ENCODE measurements around the gene KDM4C. TPM values are rescaled to one million over a fixed set of nuclear protein-coding genes. Genes with fewer than 3 reads are reported as not detected.

KDM4C gene
- total RNA-seq, 1 experiment from 2014 or later: 16.8 TPM

DNA sequence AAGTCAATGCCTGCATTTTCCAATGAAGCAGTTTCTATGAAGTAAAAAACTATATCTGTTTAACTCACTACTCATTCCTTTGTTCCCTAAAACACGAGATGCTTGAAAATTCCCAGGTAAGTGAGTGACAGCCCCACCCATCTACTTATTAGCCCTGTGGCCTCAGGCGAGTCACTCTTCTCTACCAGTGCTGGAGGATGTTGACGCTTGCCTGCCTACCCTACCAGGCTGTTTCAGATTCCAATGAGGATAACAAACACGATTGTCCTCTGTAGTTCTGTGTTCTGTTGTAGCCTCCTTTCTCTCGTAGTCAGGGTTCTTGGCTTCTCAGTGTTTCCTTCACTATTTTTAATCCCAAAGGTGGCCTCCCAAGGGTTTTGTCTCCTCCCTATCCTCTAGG lies 388.8 kb downstream of the KDM4C start:
- Histone ChIP-seq H3K36me3 (ENCODE audit: control insufficient read depth in 1 of 2, insufficient read depth in 2 of 2, low read length in 2 of 2) (no peaks in the 10 kb centered on the region), H3K9me3 (ENCODE audit: control insufficient read depth in 1 of 2, insufficient read depth in 1 of 2, low read depth in 1 of 2, low read length in 2 of 2) (no peaks in the 10 kb centered on the region), H3K4me2 (ENCODE audit: low read length) (no peak overlapping the region; the same call in 1 of the 2 replicates), H3K27ac (ENCODE audit: low read depth, low read length) (no peak overlapping the region), H3K9ac (ENCODE audit: low read length) (no peak overlapping the region), H2AFZ (ENCODE audit: low read depth, low read length, poor library complexity, severe bottlenecking) (no peak overlapping the region), H3K4me3 (replicated peaks in 1 of 2; ENCODE audit: low read depth in 1 of 2, low read length in 2 of 2) (no peak overlapping the region), H4K20me1 (ENCODE audit: insufficient read depth) (no peaks in the 10 kb centered on the region), H3K9me2 (ENCODE audit: insufficient read depth) (no peaks in the 10 kb centered on the region), H3K79me2 (ENCODE audit: insufficient read depth, low read length) (no peaks in the 10 kb centered on the region), H3K27me3 (ENCODE audit: insufficient read depth, low read length) (no peaks in the 10 kb centered on the region), H3K4me1 (ENCODE audit: control insufficient read depth in 1 of 2, insufficient read depth in 2 of 2, low read length in 2 of 2) (peaks cover 0 to 8% of the 10 kb centered on the region in 2 experiments; a peak in 2 of 4 replicates)
- intact Hi-C loops (cut with micrococcal nuclease): no loop called here
- BruUV-seq (replicated peaks): no TSS peak
- ATAC-seq (peak; percentile 72), DNase-seq (ENCODE audit: low read depth, low spot score) (no peak)
- TF ChIP-seq FOSL1 (IDR thresholded peaks at IDR 0.05; ENCODE audit: low read depth) (0 out of 2 replicates have a peak, but pooled peaks have one; percentile 7), EZH2 (IDR thresholded peaks at IDR 0.05) (no peak), SP1 (IDR thresholded peaks at IDR 0.05; ENCODE audit: low read depth) (no peak)
- CTCF ChIA-PET: no interaction called here
- RAD21 ChIA-PET (ENCODE audit: low non-redundant PET in 1 of 2, low total read pairs in 2 of 2, uncharacterized antibody in 2 of 2, unreplicated experiment in 2 of 2): no interaction called here
- POLR2A ChIA-PET: no interaction called here

DNA sequence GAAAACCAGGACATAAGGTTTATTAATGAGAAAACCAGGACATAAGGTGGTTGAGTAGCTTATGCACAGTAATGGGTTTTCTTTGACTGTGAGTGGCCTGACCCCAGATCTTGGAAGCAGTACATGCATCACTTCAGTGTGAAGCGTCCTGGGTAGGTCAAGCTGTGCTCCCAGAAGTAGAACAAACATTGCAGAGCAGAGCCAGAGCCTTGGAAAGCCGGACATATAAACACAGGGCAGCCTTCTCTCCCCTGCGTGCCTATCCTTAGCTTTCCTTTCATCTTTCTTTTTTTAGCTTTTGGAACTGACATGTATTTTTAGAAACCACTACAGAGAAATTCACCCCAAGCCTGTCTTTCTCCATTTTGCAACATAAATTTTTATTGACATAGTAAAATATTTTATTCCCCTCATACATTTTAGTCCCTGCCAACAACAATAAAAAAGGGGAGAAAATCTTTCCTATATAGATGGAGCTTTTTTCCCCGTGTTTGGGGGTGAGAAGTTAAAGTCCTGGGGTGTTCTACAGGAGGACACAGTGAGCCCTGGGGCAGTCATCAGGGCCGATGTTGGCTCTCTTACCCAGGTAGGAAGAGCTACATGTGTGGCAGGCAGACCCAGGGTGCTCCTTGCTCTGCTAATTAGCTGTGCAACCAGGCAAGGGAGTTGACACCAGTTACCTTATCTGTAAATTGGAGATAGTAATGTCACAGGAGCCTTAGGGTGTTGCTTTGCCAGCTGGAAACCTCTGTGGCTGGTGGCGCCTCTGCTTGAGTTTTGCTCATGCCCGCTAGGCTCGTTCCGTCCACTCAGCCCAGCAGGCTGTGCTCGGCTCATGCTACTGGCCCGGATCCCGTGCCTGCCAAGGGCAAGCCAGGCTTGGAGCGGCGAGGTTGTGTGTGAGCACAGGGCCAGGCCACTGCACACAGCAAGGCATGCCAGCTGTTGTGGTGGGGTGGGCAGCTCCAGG lies 389.6 kb downstream of the KDM4C start:
- no peak overlapping the region for H3K4me3 ChIP-seq (replicated peaks in 1 of 2; ENCODE audit: low read depth in 1 of 2, low read length in 2 of 2)
- H3K9ac ChIP-seq (ENCODE audit: low read length): no peak overlapping the region
- no peaks in the 10 kb centered on the region for H4K20me1 ChIP-seq (ENCODE audit: insufficient read depth)
- H3K4me1 ChIP-seq (ENCODE audit: control insufficient read depth in 1 of 2, insufficient read depth in 2 of 2, low read length in 2 of 2): peaks cover 0 to 8% of the 10 kb centered on the region in 2 experiments; a peak in 2 of 4 replicates
- no peaks in the 10 kb centered on the region for H3K27me3 ChIP-seq (ENCODE audit: insufficient read depth, low read length)
- H3K36me3 ChIP-seq (ENCODE audit: control insufficient read depth in 1 of 2, insufficient read depth in 2 of 2, low read length in 2 of 2): no peaks in the 10 kb centered on the region
- H3K4me2 ChIP-seq (ENCODE audit: low read length): no peak overlapping the region
- RAD21 ChIA-PET (ENCODE audit: low non-redundant PET in 1 of 2, low total read pairs in 2 of 2, uncharacterized antibody in 2 of 2, unreplicated experiment in 2 of 2): no interaction called here
- DNase-seq (ENCODE audit: low read depth, low spot score) (no peak), ATAC-seq (no peak)
- no peak overlapping the region for H2AFZ ChIP-seq (ENCODE audit: low read depth, low read length, poor library complexity, severe bottlenecking)
- POLR2A ChIA-PET: no interaction called here
- CTCF ChIA-PET: no interaction called here
- no peak overlapping the region for H3K27ac ChIP-seq (ENCODE audit: low read depth, low read length)
- H3K9me3 ChIP-seq (ENCODE audit: control insufficient read depth in 1 of 2, insufficient read depth in 1 of 2, low read depth in 1 of 2, low read length in 2 of 2): no peaks in the 10 kb centered on the region
- H3K79me2 ChIP-seq (ENCODE audit: insufficient read depth, low read length): no peaks in the 10 kb centered on the region
- no peaks in the 10 kb centered on the region for H3K9me2 ChIP-seq (ENCODE audit: insufficient read depth)
- BruUV-seq (replicated peaks): no TSS peak
- intact Hi-C loops (cut with micrococcal nuclease): no loop called here
- TF ChIP-seq EZH2phosphoT487 (IDR thresholded peaks at IDR 0.05; ENCODE audit: borderline replicate concordance): no peak
- TF ChIP-seq POLR2AphosphoS5 (IDR thresholded peaks at IDR 0.05; ENCODE audit: low read depth, low read length): no peak
- no peak for TF ChIP-seq ELF1 (IDR thresholded peaks at IDR 0.05; ENCODE audit: borderline replicate concordance, low read depth)
- TF ChIP-seq JUND (IDR thresholded peaks at IDR 0.05): no peak
- no peak for TF ChIP-seq SP1 (IDR thresholded peaks at IDR 0.05; ENCODE audit: low read depth)
- TF ChIP-seq, protein P1, sequence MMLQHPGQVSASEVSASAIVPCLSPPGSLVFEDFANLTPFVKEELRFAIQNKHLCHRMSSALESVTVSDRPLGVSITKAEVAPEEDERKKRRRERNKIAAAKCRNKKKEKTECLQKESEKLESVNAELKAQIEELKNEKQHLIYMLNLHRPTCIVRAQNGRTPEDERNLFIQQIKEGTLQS (IDR thresholded peaks at IDR 0.05): no peak
- TF ChIP-seq CBX3 (IDR thresholded peaks at IDR 0.05; ENCODE audit: low read depth): no peak
- no peak for TF ChIP-seq TCF7L2 (IDR thresholded peaks at IDR 0.05; ENCODE audit: borderline replicate concordance, extremely low read depth, insufficient read depth, insufficient read length)
- TF ChIP-seq, protein P2, sequence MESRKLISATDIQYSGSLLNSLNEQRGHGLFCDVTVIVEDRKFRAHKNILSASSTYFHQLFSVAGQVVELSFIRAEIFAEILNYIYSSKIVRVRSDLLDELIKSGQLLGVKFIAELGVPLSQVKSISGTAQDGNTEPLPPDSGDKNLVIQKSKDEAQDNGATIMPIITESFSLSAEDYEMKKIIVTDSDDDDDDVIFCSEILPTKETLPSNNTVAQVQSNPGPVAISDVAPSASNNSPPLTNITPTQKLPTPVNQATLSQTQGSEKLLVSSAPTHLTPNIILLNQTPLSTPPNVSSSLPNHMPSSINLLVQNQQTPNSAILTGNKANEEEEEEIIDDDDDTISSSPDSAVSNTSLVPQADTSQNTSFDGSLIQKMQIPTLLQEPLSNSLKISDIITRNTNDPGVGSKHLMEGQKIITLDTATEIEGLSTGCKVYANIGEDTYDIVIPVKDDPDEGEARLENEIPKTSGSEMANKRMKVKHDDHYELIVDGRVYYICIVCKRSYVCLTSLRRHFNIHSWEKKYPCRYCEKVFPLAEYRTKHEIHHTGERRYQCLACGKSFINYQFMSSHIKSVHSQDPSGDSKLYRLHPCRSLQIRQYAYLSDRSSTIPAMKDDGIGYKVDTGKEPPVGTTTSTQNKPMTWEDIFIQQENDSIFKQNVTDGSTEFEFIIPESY (IDR thresholded peaks at IDR 0.05; ENCODE audit: extremely low read depth, insufficient replicate concordance, low read length): no peak
- no peak for TF ChIP-seq FOSL1 (IDR thresholded peaks at IDR 0.05; ENCODE audit: low read depth)
- TF ChIP-seq CEBPB (IDR thresholded peaks at IDR 0.05; ENCODE audit: low read depth): no peak
- TF ChIP-seq RAD21 (IDR thresholded peaks at IDR 0.05; ENCODE audit: low read depth): no peak
- no peak for TF ChIP-seq ZNF274 (IDR thresholded peaks at IDR 0.05; ENCODE audit: low read depth, low read length)
- TF ChIP-seq ZFX (IDR thresholded peaks at IDR 0.05): no peak
- no peak for TF ChIP-seq POLR2A (IDR thresholded peaks at IDR 0.05; ENCODE audit: borderline replicate concordance, extremely low read depth, insufficient read depth, insufficient read length)
